Measurements from ENCODE around the gene NT5M.

The NT5M gene

GRCh38 chr17:17343896-17344506, 40.8 kb downstream of the NT5M start:
- DNase-seq = no peak

- DNase-seq = no peak
Observed at GRCh38 chr17:17344507-17345293, 41.5 kb downstream of the NT5M start.

- no peak for DNase-seq
Observed at GRCh38 chr17:17345294-17345597, 42.1 kb downstream of the NT5M start.

- DNase-seq = no peak
Observed at GRCh38 chr17:17345686-17346427, 42.7 kb downstream of the NT5M start.

GRCh38 chr17:17346428-17347233, 43.5 kb downstream of the NT5M start:
- no peak for DNase-seq

GRCh38 chr17:17347234-17347955, 44.2 kb downstream of the NT5M start:
- DNase-seq = no peak

GRCh38 chr17:17347956-17348871, 45.0 kb downstream of the NT5M start:
- no peak for DNase-seq

- no peak for DNase-seq
Observed at GRCh38 chr17:17348872-17349723, 45.9 kb downstream of the NT5M start.

- no peak for DNase-seq
Observed at GRCh38 chr17:17349724-17350106, 46.5 kb downstream of the NT5M start.

- DNase-seq = no peak
Observed at GRCh38 chr17:17350491-17351355, 47.5 kb downstream of the NT5M start.

- DNase-seq = no peak
Observed at GRCh38 chr17:17351356-17351891, 48.3 kb downstream of the NT5M start.

- no peak for DNase-seq
Observed at GRCh38 chr17:17351901-17352781, 49.0 kb downstream of the NT5M start.

GRCh38 chr17:17352836-17353624, 49.9 kb downstream of the NT5M start:
- DNase-seq = no peak

GRCh38 chr17:17353625-17354484, 50.7 kb downstream of the NT5M start:
- DNase-seq = no peak

GRCh38 chr17:17354560-17355349, 51.6 kb downstream of the NT5M start:
- peak; percentile 84 for DNase-seq

Data from stimulated activated CD4-positive, alpha-beta T cell treated with anti-CD3 and anti-CD28 coated beads, Interleukin-15, amount 100 ng/mL, for 24 hours (primary cell).